H1 (cell line): ENCODE data around the gene OGFOD3. TPM values are rescaled to one million over a fixed set of nuclear protein-coding genes. Genes with fewer than 3 reads are reported as not detected.
A peak's percentile ranks its signal among the peaks of the same experiment; 100 is the strongest.

ENCODE experiments used
- CTCF ChIA-PET: fragments of 300-600 bp; sonication (Branson Sonifier 250); formaldehyde crosslinking; loops from one replicate; lab custom pipeline; 2021; ENCODE audit not compliant: partially characterized antibody; lab: Charles Lee
- POLR2A ChIA-PET: fragments of 300-600 bp; sonication (Branson Sonifier 250); formaldehyde crosslinking; loops from one replicate; lab custom pipeline; 2021; ENCODE audit warnings: inconsistent platforms; ENCODE audit not compliant: partially characterized antibody; lab: Charles Lee
- DNase-seq, 2 experiments: peaks; one replicate each; pipeline versions ENCODE4 v3.0.0 to v3.0.0-alpha.2; 2010 to 2022; ENCODE audit warnings: low spot score in 2 of 2, low read depth in 1 of 2, mixed read lengths in 1 of 2
- FAIRE-seq: peaks from 2 replicates; lab custom pipeline; 2011; peaks lifted over from hg19 to GRCh38; lab: Jason Lieb, UNC
- H2AFZ ChIP-seq: 2 replicates; pipeline ENCODE4 v1.8.1; 2012; ENCODE audit warnings: low read length, inconsistent platforms
- H2AK5ac ChIP-seq: 2 replicates; pipeline ENCODE4 v1.6.1; 2013; ENCODE audit warnings: low read depth, low read length
- H2BK120ac ChIP-seq: replicated peaks from 2 replicates; pipeline ENCODE3; 2013; ENCODE audit warnings: low read depth, low read length, inconsistent platforms
- H2BK12ac ChIP-seq: 2 replicates; pipeline ENCODE4 v1.6.1; 2013; ENCODE audit warnings: low read depth, low read length
- H2BK15ac ChIP-seq: 2 replicates; pipeline ENCODE4 v1.6.1; 2013; ENCODE audit warnings: low read length
- H2BK20ac ChIP-seq: 2 replicates; pipeline ENCODE4 v1.6.1; 2013; ENCODE audit warnings: low read length
- H2BK5ac ChIP-seq: 2 replicates; pipeline ENCODE4 v1.6.1; 2013; ENCODE audit warnings: low read depth, low read length
- H3K14ac ChIP-seq: 2 replicates; pipeline ENCODE4 v1.6.1; 2013; ENCODE audit warnings: inconsistent platforms; ENCODE audit not compliant: insufficient read length
- H3K18ac ChIP-seq: 2 replicates; pipeline ENCODE4 v1.6.1; 2013; ENCODE audit warnings: low read length; ENCODE audit errors: extremely low read depth
- H3K23ac ChIP-seq: 2 replicates; pipeline ENCODE4 v1.6.1; 2013; ENCODE audit warnings: inconsistent platforms; ENCODE audit not compliant: insufficient read length
- H3K23me2 ChIP-seq: 2 replicates; pipeline ENCODE4 v1.6.1; 2013; ENCODE audit warnings: low read depth, low read length
- H3K27ac ChIP-seq: 2 replicates; pipeline ENCODE4 v1.6.1; 2011; ENCODE audit warnings: low read depth, low read length, inconsistent platforms
- H3K27me3 ChIP-seq, 4 experiments: replicated peaks in 1 of 4; 1 replicate in 1 of 4; 2 replicates in 3 of 4; pipeline versions ENCODE4 v1.6.1 to v1.8.1; 2011 to 2013; ENCODE audit warnings: low read length in 3 of 4, mild to moderate bottlenecking in 3 of 4, inconsistent platforms in 2 of 4, mixed read lengths in 2 of 4, moderate library complexity in 1 of 4; ENCODE audit not compliant: control insufficient read depth in 3 of 4, insufficient read depth in 3 of 4; ENCODE audit errors: extremely low read depth in 1 of 4
- H3K36me3 ChIP-seq, 4 experiments: 2 replicates each; pipeline versions ENCODE4 v1.6.1 to v1.8.1; 2011 to 2013; ENCODE audit warnings: mild to moderate bottlenecking in 4 of 4, low read length in 3 of 4, moderate library complexity in 2 of 4, control low read depth in 1 of 4, inconsistent platforms in 1 of 4; ENCODE audit not compliant: insufficient read depth in 4 of 4, control insufficient read depth in 2 of 4
- H3K4ac ChIP-seq: replicated peaks from 2 replicates; pipeline ENCODE3; 2013; ENCODE audit warnings: low read length, low read depth, mixed read lengths, inconsistent platforms; ENCODE audit not compliant: insufficient read length
- H3K4me1 ChIP-seq, 4 experiments: replicated peaks in 1 of 4; 1 replicate in 1 of 4; 2 replicates in 3 of 4; pipeline versions ENCODE4 v1.6.1 to v1.8.1; 2011 to 2013; ENCODE audit warnings: low read length in 3 of 4, inconsistent platforms in 2 of 4, mixed read lengths in 1 of 4; ENCODE audit not compliant: insufficient read depth in 4 of 4, control insufficient read depth in 3 of 4
- H3K4me2 ChIP-seq, 2 experiments: 2 replicates each; pipeline versions ENCODE4 v1.6.1 to v1.8.1; 2011 to 2013; ENCODE audit warnings: low read depth in 2 of 2, low read length in 2 of 2, control low read depth in 1 of 2, inconsistent platforms in 1 of 2, mild to moderate bottlenecking in 1 of 2; ENCODE audit not compliant: insufficient read depth in 1 of 2
- H3K4me3 ChIP-seq, 4 experiments: fragments of 200-600, 300-600 bp in 1 of 4; sonication (generic), shearing (Covaris generic), sonication (Bioruptor Twin) in 1 of 4; 2 replicates each; pipeline versions ENCODE4 v1.5.1 to v1.8.1; 2011 to 2016; ENCODE audit warnings: low read length in 4 of 4, low read depth in 3 of 4, control low read depth in 2 of 4, inconsistent platforms in 2 of 4, mild to moderate bottlenecking in 2 of 4, mixed read lengths in 1 of 4, moderate library complexity in 1 of 4; ENCODE audit not compliant: insufficient read depth in 2 of 4; ENCODE audit errors: extremely low read depth in 1 of 4
- H3K56ac ChIP-seq: replicated peaks from 2 replicates; pipeline ENCODE3; 2013; ENCODE audit warnings: low read depth, mild to moderate bottlenecking, mixed read lengths, low read length, inconsistent platforms; ENCODE audit not compliant: insufficient read length
- H3K79me1 ChIP-seq: 2 replicates; pipeline ENCODE4 v1.6.1; 2013; ENCODE audit warnings: low read depth, low read length, control low read depth
- H3K79me2 ChIP-seq, 2 experiments: 2 replicates each; pipeline versions ENCODE4 v1.6.1 to v1.8.1; 2012 to 2013; ENCODE audit warnings: low read length in 2 of 2, mild to moderate bottlenecking in 2 of 2, inconsistent platforms in 1 of 2; ENCODE audit not compliant: insufficient read depth in 2 of 2, control insufficient read depth in 1 of 2
- H3K9ac ChIP-seq, 4 experiments: replicated peaks in 1 of 4; 1 replicate in 1 of 4; 2 replicates in 3 of 4; pipeline versions ENCODE4 v1.6.1 to v1.8.1; 2011 to 2013; ENCODE audit warnings: low read depth in 3 of 4, low read length in 3 of 4, control low read depth in 2 of 4, mild to moderate bottlenecking in 2 of 4, moderate library complexity in 2 of 4, inconsistent platforms in 1 of 4; ENCODE audit errors: extremely low read depth in 1 of 4
- H3K9me3 ChIP-seq, 2 experiments: 2 replicates each; pipeline versions ENCODE4 v1.6.1 to v1.8.1; 2012 to 2013; ENCODE audit warnings: mild to moderate bottlenecking in 2 of 2, moderate library complexity in 2 of 2, control low read depth in 1 of 2, inconsistent platforms in 1 of 2, low read depth in 1 of 2, low read length in 1 of 2, mixed read lengths in 1 of 2; ENCODE audit not compliant: insufficient read depth in 2 of 2
- H4K20me1 ChIP-seq, 2 experiments: replicated peaks in 1 of 2; 2 replicates each; pipeline versions ENCODE3 to v1.8.1; 2011 to 2013; ENCODE audit warnings: inconsistent platforms in 2 of 2, low read length in 2 of 2, mild to moderate bottlenecking in 1 of 2; ENCODE audit not compliant: insufficient read depth in 2 of 2, control insufficient read depth in 1 of 2
- H4K5ac ChIP-seq: 2 replicates; pipeline ENCODE4 v1.6.1; 2013; ENCODE audit warnings: low read length, low read depth, mixed read lengths, inconsistent platforms; ENCODE audit not compliant: insufficient read length
- H4K8ac ChIP-seq: 2 replicates; pipeline ENCODE4 v1.8.0; 2013; ENCODE audit warnings: mild to moderate bottlenecking, moderate library complexity, low read length, inconsistent platforms; ENCODE audit not compliant: insufficient read depth; ENCODE audit errors: extremely low read depth
- H4K91ac ChIP-seq: replicated peaks from 2 replicates; pipeline ENCODE3; 2013; ENCODE audit warnings: low read length, mixed read lengths, inconsistent platforms; ENCODE audit not compliant: insufficient read length
- EGR1 ChIP-seq: IDR thresholded peaks from 2 replicates; pipeline ENCODE4 v1.6.1; 2011; ENCODE audit warnings: low read depth, low read length, borderline replicate concordance
- NRF1 ChIP-seq: IDR thresholded peaks from 2 replicates; pipeline ENCODE4 v1.6.1; 2011; ENCODE audit warnings: mild to moderate bottlenecking, low read depth, low read length, improper control_type of control experiment
- POLR2AphosphoS5 ChIP-seq: IDR thresholded peaks from 2 replicates; pipeline ENCODE4 v1.6.1; 2011; ENCODE audit warnings: low read depth, low read length
- RAD21 ChIP-seq, 2 experiments: IDR thresholded peaks in 1 of 2; conservative IDR thresholded peaks in 1 of 2; 2 replicates each; pipeline ENCODE4 v1.6.1; 2011; ENCODE audit warnings: low read depth in 2 of 2, low read length in 2 of 2, improper control_type of control experiment in 1 of 2, inconsistent platforms in 1 of 2, mild to moderate bottlenecking in 1 of 2, moderate library complexity in 1 of 2
- RNF2 ChIP-seq: fragments of 200-900, 300-1000 bp; sonication (generic); IDR thresholded peaks from 2 replicates; pipeline ENCODE4 v1.7.1; 2016; ENCODE audit warnings: borderline replicate concordance, low read depth, mild to moderate bottlenecking, antibody characterized with exemption, low read length; ENCODE audit not compliant: poor library complexity, severe bottlenecking; ENCODE audit errors: missing control alignments
- RXRA ChIP-seq: IDR thresholded peaks from 2 replicates; pipeline ENCODE4 v1.6.1; 2011; ENCODE audit warnings: low read depth, mild to moderate bottlenecking, low read length, moderate library complexity; ENCODE audit not compliant: insufficient read depth
- SAP30 ChIP-seq: fragments of 300-600 bp; sonication (generic); IDR thresholded peaks from 2 replicates; pipeline ENCODE4 v1.7.1; 2012; ENCODE audit warnings: low read length, moderate library complexity, mild to moderate bottlenecking, inconsistent platforms; ENCODE audit not compliant: insufficient read depth, insufficient replicate concordance
- SIN3A ChIP-seq, 2 experiments: IDR thresholded peaks in 1 of 2; conservative IDR thresholded peaks in 1 of 2; 2 replicates each; pipeline ENCODE4 v1.6.1; 2011 to 2012; ENCODE audit warnings: low read length in 2 of 2, improper control_type of control experiment in 1 of 2, low read depth in 1 of 2, mild to moderate bottlenecking in 1 of 2
- TBP ChIP-seq: IDR thresholded peaks from 2 replicates; pipeline ENCODE4 v1.6.1; 2011; ENCODE audit warnings: low read depth, low read length, improper control_type of control experiment
- ZNF274 ChIP-seq: IDR thresholded peaks from 2 replicates; pipeline ENCODE4 v1.7.0; 2012; ENCODE audit warnings: low read length, borderline replicate concordance; ENCODE audit errors: extremely low read depth
- WGBS, 2 experiments: shearing (Covaris generic) in 1 of 2; methylation state at CpG; one replicate each; pipeline versions ENCODE4 v1.1.6 to v1.1.7; 2013 to 2015; ENCODE audit warnings: low lambda C conversion rate in 2 of 2, mixed read lengths in 2 of 2, inconsistent platforms in 1 of 2, low coverage in 1 of 2, missing lambda C conversion rate in 1 of 2; ENCODE audit not compliant: insufficient replicate concordance in 2 of 2, insufficient coverage in 1 of 2, insufficient read length in 1 of 2; ENCODE audit errors: extremely low coverage in 1 of 2, missing lambda C conversion rate in 1 of 2; 5-methylcytosine and 5-hydroxymethylcytosine counted together
- polyA plus RNA-seq, 7 experiments: library from polyadenylated mRNA; depleted of rRNA in 3 of 7; stranded (reverse) in 5 of 7; unstranded in 2 of 7; fragments of >200 nt in 5 of 7; fragments of 200-250 nt in 2 of 7; gene quantifications; 1 replicate in 5 of 7; 2 replicates in 1 of 7; 4 replicates in 1 of 7; pipeline versions ENCODE4 v1.2.1 to v1.2.3, GENCODE V29; 2011 to 2013; ENCODE audit warnings: missing spikeins in 2 of 7, mixed read lengths in 2 of 7
- total RNA-seq: library from RNA; stranded (reverse); fragmentation: NEBNext Ultra II Directional; extraction: Animal tissue kit (Norgen Biotek cat#: 25700); gene quantifications from 2 replicates; pipeline ENCODE4 v1.2.1, GENCODE V29; 2021
- TF ChIP-seq, protein P1 (sequence below): IDR thresholded peaks from 2 replicates; pipeline ENCODE4 v1.6.1; 2012; ENCODE audit warnings: inconsistent platforms

Gene OGFOD3
- total and polyA plus RNA-seq, 2 of the 8 experiments (the other 6 are each of a cell fraction or from before 2014, with no cell fraction given) = 21.1 to 21.8 TPM

DNA sequence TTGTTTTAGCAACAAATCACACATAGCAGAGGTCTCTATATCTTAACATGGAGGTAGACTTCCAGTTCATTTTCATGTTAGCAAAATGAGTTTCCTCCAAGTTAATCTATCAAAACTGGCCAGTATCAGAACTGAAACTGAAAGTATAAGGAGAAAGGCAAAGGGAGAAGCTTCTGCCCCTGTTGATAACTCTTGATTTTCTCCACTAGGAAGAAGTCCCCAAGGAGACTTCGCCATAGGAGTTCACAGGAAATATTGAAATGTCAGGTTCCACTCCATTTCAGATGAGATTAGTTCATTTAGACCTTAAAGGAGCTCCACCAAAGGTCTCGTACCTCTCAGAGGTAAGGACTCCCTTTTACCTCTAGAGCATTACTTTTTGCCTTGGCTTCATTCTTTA, 1.2 kb upstream of the OGFOD3 start:
- Histone ChIP-seq H3K9ac (no peak overlapping the region), H3K79me2 (no peaks in the 10 kb centered on the region), H3K23me2 (peaks cover 6% of the 10 kb centered on the region), H3K79me1 (peaks cover 2% of the 10 kb centered on the region; the same call in 1 of the 2 replicates), H2BK12ac (no peak overlapping the region), H3K4me3 (peak overlapping the region in 2 of 4 experiments; percentile 63 to 96; a peak in 3 of 8 replicates), H3K9me3 (peaks cover 0 to 3% of the 10 kb centered on the region in 2 experiments; a peak in 1 of 4 replicates), H2AK5ac (no peak overlapping the region), H3K4me1 (peaks cover 0 to 3% (median 1%) of the 10 kb centered on the region in 4 experiments; a peak in 4 of 7 replicates), H4K91ac (no peak overlapping the region), H2BK5ac (no peak overlapping the region), H2BK20ac (no peak overlapping the region), H3K27me3 (no peaks in the 10 kb centered on the region), H3K14ac (no peak overlapping the region), H3K27ac (no peak overlapping the region), H3K36me3 (peaks cover 0 to 2% (median 0%) of the 10 kb centered on the region in 4 experiments; a peak in 1 of 8 replicates), H3K56ac (no peak overlapping the region), H3K23ac (no peak overlapping the region), H4K5ac (no peak overlapping the region), H3K4ac (no peak overlapping the region), H4K8ac (no peak overlapping the region), H4K20me1 (peaks cover 5 to 7% of the 10 kb centered on the region in 2 experiments), H3K4me2 (peak overlapping the region; percentile 59 to 74; a peak in 2 of 4 replicates), H3K18ac (no peak overlapping the region), H2BK15ac (no peak overlapping the region), H2AFZ (no peak overlapping the region), H2BK120ac (no peak overlapping the region)
- DNase-seq = no peak
- WGBS, 2 experiments = 82% methylated on average over 2 of the region's 2 CpGs; no CpG with 5 or more reads in 1 of the 2 experiments
- ChIA-PET CTCF (interaction anchor here (0.7 to 1.3 kb wide), 2 partner anchors 76 to 169 kb away, joined by 4 to 5 read pairs; no protein-coding TSS in a partner anchor), POLR2A (interaction anchor here (0.6 to 1.2 kb wide), 5 partner anchors 12 to 165 kb away, joined by 3 read pairs; no protein-coding TSS in a partner anchor)
- FAIRE-seq = no peak
- TF ChIP-seq, protein P1, sequence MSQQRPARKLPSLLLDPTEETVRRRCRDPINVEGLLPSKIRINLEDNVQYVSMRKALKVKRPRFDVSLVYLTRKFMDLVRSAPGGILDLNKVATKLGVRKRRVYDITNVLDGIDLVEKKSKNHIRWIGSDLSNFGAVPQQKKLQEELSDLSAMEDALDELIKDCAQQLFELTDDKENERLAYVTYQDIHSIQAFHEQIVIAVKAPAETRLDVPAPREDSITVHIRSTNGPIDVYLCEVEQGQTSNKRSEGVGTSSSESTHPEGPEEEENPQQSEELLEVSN = no peak
- TF ChIP-seq POLR2AphosphoS5 (no peak), RXRA (no peak), SAP30 (no peak), TBP (no peak), RNF2 (no peak), SIN3A (conservative IDR thresholded peaks at IDR 0.05 in 1 of 2, IDR thresholded peaks at IDR 0.05 in 1 of 2; ENCODE audit: low read depth in 1 of 2, low read length in 2 of 2) (no peak), EGR1 (no peak), ZNF274 (no peak), RAD21 (IDR thresholded peaks at IDR 0.05 in 1 of 2, conservative IDR thresholded peaks at IDR 0.05 in 1 of 2; ENCODE audit: low read depth in 2 of 2, low read length in 2 of 2) (no peak), NRF1 (no peak)
